PFSK-1 (cell line): ENCODE data around the gene ODAM.

ENCODE experiments used
- FOXP2 ChIP-seq: optimal IDR thresholded peaks from 2 replicates; pipeline ENCODE3; 2011; ENCODE audit warnings: borderline replicate concordance, control low read depth, inconsistent platforms; ENCODE audit not compliant: insufficient read depth; ENCODE audit errors: extremely low read length, extremely low read depth
- POLR2AphosphoS5 ChIP-seq: IDR thresholded peaks from 2 replicates; pipeline ENCODE4 v1.6.1; 2012; ENCODE audit warnings: low read depth, mild to moderate bottlenecking, control low read depth, low read length, moderate library complexity
- REST ChIP-seq, 2 experiments: IDR thresholded peaks; 2 replicates each; pipeline versions ENCODE4 v1.6.1 to v1.8.0; 2011 to 2012; ENCODE audit warnings: low read depth in 2 of 2, low read length in 2 of 2, control low read depth in 1 of 2, inconsistent platforms in 1 of 2, mild to moderate bottlenecking in 1 of 2, moderate library complexity in 1 of 2; ENCODE audit not compliant: insufficient read depth in 1 of 2
- SIN3A ChIP-seq: IDR thresholded peaks from 2 replicates; pipeline ENCODE4 v1.6.1; 2012; ENCODE audit warnings: mild to moderate bottlenecking, low read length, moderate library complexity, borderline replicate concordance; ENCODE audit not compliant: insufficient read depth
- TAF1 ChIP-seq: IDR thresholded peaks from 2 replicates; pipeline ENCODE4 v1.6.1; 2012; ENCODE audit warnings: low read length, control low read depth, borderline replicate concordance; ENCODE audit not compliant: insufficient read depth

Gene ODAM

DNA sequence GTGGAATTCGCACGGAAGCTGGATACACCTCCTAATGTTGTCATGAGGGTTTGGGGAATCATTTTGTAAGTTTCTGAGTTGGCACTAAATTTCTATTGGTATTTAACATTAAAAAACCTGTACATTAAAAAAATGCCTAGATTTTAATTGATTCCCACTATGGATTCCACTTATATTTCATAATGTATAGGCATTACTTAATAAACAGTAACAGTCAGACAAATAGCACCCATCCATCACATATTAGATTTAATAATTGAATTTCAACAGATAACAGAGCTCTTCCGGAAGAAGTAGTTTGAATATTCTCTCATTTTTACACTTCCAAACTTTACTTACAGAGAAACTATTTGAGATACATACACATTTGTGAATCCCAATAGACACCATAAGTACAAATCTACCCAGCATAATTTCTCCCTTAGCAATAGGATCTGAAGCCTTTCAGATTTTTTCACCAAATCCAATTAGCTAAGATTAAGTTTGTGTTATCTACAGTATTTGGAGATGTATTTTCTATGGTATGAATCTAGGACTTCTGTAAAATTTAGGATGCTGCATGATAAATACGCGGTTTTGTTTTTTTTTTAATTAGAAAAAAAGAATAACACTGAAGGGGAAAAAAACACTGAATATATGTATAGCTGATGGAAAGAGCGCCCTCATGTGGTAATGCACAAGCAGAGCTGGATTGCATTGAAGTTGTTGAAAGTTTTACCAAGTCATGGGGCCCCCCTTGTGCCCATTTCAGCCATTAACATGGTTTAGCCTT is 12.2 kb upstream of the ODAM start:
- no peak for TF ChIP-seq TAF1
- TF ChIP-seq POLR2AphosphoS5, result no peak
- TF ChIP-seq FOXP2, result no peak
- TF ChIP-seq REST (IDR thresholded peaks at IDR 0.05; ENCODE audit: insufficient read depth in 1 of 2, low read depth in 2 of 2, low read length in 2 of 2), result no peak
- no peak for TF ChIP-seq SIN3A

DNA sequence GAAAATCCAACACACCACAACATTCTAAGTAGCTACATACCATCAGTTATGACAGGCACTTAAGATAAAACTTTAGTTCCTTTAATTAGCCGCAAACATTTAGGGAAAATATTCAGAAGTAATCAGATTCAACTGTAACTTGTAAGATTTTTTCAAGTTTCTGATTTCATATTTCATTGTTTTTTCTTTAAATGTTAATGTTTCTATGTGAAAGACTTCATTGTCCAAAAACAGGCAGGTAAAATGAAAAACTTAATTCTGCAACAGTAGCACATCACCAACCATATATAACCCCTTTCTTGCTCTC is 11.6 kb upstream of the ODAM start:
- TF ChIP-seq SIN3A, result no peak
- no peak for TF ChIP-seq TAF1
- no peak for TF ChIP-seq POLR2AphosphoS5
- no peak for TF ChIP-seq FOXP2
- no peak for TF ChIP-seq REST (IDR thresholded peaks at IDR 0.05; ENCODE audit: insufficient read depth in 1 of 2, low read depth in 2 of 2, low read length in 2 of 2)

DNA sequence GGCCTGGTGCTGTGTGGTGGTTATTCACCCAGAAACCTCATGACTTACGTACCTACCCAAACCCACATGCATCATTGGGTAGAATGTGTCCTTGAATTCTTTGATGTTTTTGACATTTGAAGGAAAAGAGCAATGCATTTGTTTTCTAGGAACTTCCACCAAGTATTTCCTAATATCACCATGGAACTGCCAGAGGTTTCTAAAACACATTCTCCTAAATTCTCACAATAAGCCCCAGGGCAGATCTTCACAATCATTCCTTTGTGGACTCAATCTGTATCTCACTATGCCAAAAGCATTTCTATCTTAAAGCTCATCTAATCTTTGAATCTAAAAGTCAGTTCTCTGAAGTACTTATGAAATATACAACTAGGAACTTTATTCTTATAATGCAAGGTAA is 8.3 kb upstream of the ODAM start:
- no peak for TF ChIP-seq REST (IDR thresholded peaks at IDR 0.05; ENCODE audit: insufficient read depth in 1 of 2, low read depth in 2 of 2, low read length in 2 of 2)
- TF ChIP-seq FOXP2, result no peak
- no peak for TF ChIP-seq TAF1
- no peak for TF ChIP-seq SIN3A
- no peak for TF ChIP-seq POLR2AphosphoS5

GRCh38 chr4:70190579-70190978 is 4.9 kb upstream of the ODAM start:
- TF ChIP-seq SIN3A (no peak), FOXP2 (no peak), REST (IDR thresholded peaks at IDR 0.05; ENCODE audit: insufficient read depth in 1 of 2, low read depth in 2 of 2, low read length in 2 of 2) (no peak)

- no peak for TF ChIP-seq FOXP2
- TF ChIP-seq POLR2AphosphoS5, result no peak
- TF ChIP-seq SIN3A, result no peak
- TF ChIP-seq REST (IDR thresholded peaks at IDR 0.05; ENCODE audit: insufficient read depth in 1 of 2, low read depth in 2 of 2, low read length in 2 of 2), result no peak
- no peak for TF ChIP-seq TAF1
These were observed 3.9 kb upstream of the ODAM start for GRCh38 chr4:70191647-70192046.
